H1 (cell line): ENCODE measurements around the gene TRABD2B. TPM values are rescaled to one million over a fixed set of nuclear protein-coding genes. Genes with fewer than 3 reads are reported as not detected.

Source experiments
- CBX8 ChIP-seq: fragments of 300-800, 300-1000 bp; sonication (generic); IDR thresholded peaks from 2 replicates; pipeline ENCODE4 v1.7.1; 2016; ENCODE audit warnings: low read depth, low read length, borderline replicate concordance
- CHD1 ChIP-seq: IDR thresholded peaks from 2 replicates; pipeline ENCODE4 v1.6.1; 2012; ENCODE audit warnings: low read depth, low read length, improper control_type of control experiment
- HDAC2 ChIP-seq, 2 experiments: fragments of 300-600 bp in 1 of 2; sonication (generic) in 1 of 2; IDR thresholded peaks; 2 replicates each; pipeline ENCODE4 v1.6.1; 2011 to 2012; ENCODE audit warnings: low read depth in 2 of 2, low read length in 2 of 2, mild to moderate bottlenecking in 2 of 2, moderate library complexity in 2 of 2, borderline replicate concordance in 1 of 2, inconsistent platforms in 1 of 2
- SIN3A ChIP-seq, 2 experiments: IDR thresholded peaks in 1 of 2; conservative IDR thresholded peaks in 1 of 2; 2 replicates each; pipeline ENCODE4 v1.6.1; 2011 to 2012; ENCODE audit warnings: low read length in 2 of 2, improper control_type of control experiment in 1 of 2, low read depth in 1 of 2, mild to moderate bottlenecking in 1 of 2
- TAF7 ChIP-seq: optimal IDR thresholded peaks from 2 replicates; pipeline ENCODE3; 2011; ENCODE audit warnings: low read depth, mild to moderate bottlenecking, inconsistent platforms, low read length, moderate library complexity, borderline replicate concordance
- polyA plus RNA-seq, 7 experiments: library from polyadenylated mRNA; depleted of rRNA in 3 of 7; stranded (reverse) in 5 of 7; unstranded in 2 of 7; fragments of >200 nt in 5 of 7; fragments of 200-250 nt in 2 of 7; gene quantifications; 1 replicate in 5 of 7; 2 replicates in 1 of 7; 4 replicates in 1 of 7; pipeline versions ENCODE4 v1.2.1 to v1.2.3, GENCODE V29; 2011 to 2013; ENCODE audit warnings: missing spikeins in 2 of 7, mixed read lengths in 2 of 7
- total RNA-seq: library from RNA; stranded (reverse); fragmentation: NEBNext Ultra II Directional; extraction: Animal tissue kit (Norgen Biotek cat#: 25700); gene quantifications from 2 replicates; pipeline ENCODE4 v1.2.1, GENCODE V29; 2021

TRABD2B gene
- total and polyA plus RNA-seq, 2 of the 8 experiments (the other 6 are each of a cell fraction or from before 2014, with no cell fraction given) = 0.95 to 3.4 TPM

- TF ChIP-seq CBX8 = no peak
- TF ChIP-seq TAF7 = no peak
- TF ChIP-seq CHD1 = no peak
- no peak for TF ChIP-seq HDAC2 (IDR thresholded peaks at IDR 0.05; ENCODE audit: borderline replicate concordance in 1 of 2, low read depth in 2 of 2, low read length in 2 of 2)
- TF ChIP-seq SIN3A (conservative IDR thresholded peaks at IDR 0.05 in 1 of 2, IDR thresholded peaks at IDR 0.05 in 1 of 2; ENCODE audit: low read depth in 1 of 2, low read length in 2 of 2) = no peak
- TF ChIP-seq, all 59 proteins: peak for 0
Observed at GRCh38 chr1:47837866-47838561, 159.2 kb downstream of the TRABD2B start (continued).
